Spleen (tissue), 7 donors: Measurements from ENCODE around the gene CDC42BPB.

Source experiments
- CTCF ChIP-seq, 11 experiments: fragments of 200-600 bp in 7 of 11; fragments of 450-650 bp in 4 of 11; sonication (generic) in 4 of 11; IDR thresholded peaks in 8 of 11; conservative IDR thresholded peaks in 3 of 11; 1 replicate in 7 of 11; 2 replicates in 4 of 11; pipeline versions ENCODE4 v1.4.0 to v1.8.0; 2016 to 2021; ENCODE audit warnings: antibody characterized with exemption in 11 of 11, inconsistent platforms in 4 of 11, mild to moderate bottlenecking in 1 of 11
- POLR2A ChIP-seq, 3 donors: fragments of 450-650 bp; IDR thresholded peaks; one replicate each; pipeline ENCODE4 v1.5.1; 2017; ENCODE audit warnings: antibody characterized with exemption in 3 of 3, mild to moderate bottlenecking in 1 of 3
- donor health status: DM: no; HTN: no; CAD: no; lungs with moderate emphysema.
- donor health status: DM: no; HTN: no; CAD: no.
- donor health status: DM: no; HTN: no; CAD: no.

DNA sequence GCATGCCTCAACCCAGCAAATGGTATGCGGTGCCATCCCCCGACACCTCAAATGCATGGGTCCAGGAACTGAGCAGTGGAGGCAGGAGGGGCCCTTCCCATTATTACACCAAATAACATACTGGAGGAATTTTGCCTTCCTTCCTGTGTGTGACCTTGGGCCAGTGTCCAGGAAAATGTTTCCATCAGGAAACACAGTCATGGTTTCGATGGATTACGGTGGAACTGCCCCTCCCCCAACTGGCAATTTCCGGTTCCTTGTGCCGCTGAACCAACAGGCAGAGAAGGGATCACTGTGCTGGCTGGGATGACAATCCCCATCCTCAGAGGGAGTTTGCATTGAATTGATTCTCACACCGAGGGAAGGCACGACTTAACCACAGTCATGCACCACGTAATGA, 9.1 kb upstream of the CDC42BPB start:
- TF ChIP-seq CTCF (IDR thresholded peaks at IDR 0.05 in 8 of 11, conservative IDR thresholded peaks at IDR 0.05 in 3 of 11) (no peak), POLR2A (IDR thresholded peaks at IDR 0.05) (no peak)
